Superior temporal gyrus (tissue), 1 donor: ENCODE results near the gene SMC4.
"Not testable (repeated sequence)": the region's sequence is repeated elsewhere in the genome, so short reads cannot be mapped to it uniquely, and the experiment has no call there.

Experiments
- DNase-seq: peaks from one replicate; pipeline ENCODE4 v3.0.0-alpha.2; 2016; ENCODE audit errors: extremely low spot score

The SMC4 gene

GRCh38 chr3:160399125-160400029, at the start of gene SMC4, which contains the start of gene IFT80:
Gene SMC4 (plus strand): TSS chr3:160399650. CDS start chr3:160400827, 1,177 bp downstream.
Gene IFT80 (minus strand): TSS chr3:160399225. CDS start chr3:160384600, 14,625 bp downstream.
- peak; percentile 99 for DNase-seq

- DNase-seq: no peak
Measured at GRCh38 chr3:160355826-160356225, 43.6 kb upstream of the SMC4 start.

GRCh38 chr3:160362896-160363295, 36.6 kb upstream of the SMC4 start:
- not testable (repeated sequence) for DNase-seq

GRCh38 chr3:160365869-160366522, 33.5 kb upstream of the SMC4 start:
- DNase-seq: no peak

GRCh38 chr3:160368804-160369203, 30.6 kb upstream of the SMC4 start:
- no peak for DNase-seq

GRCh38 chr3:160369784-160370183, 29.7 kb upstream of the SMC4 start:
- DNase-seq: no peak

- DNase-seq: no peak
Measured at GRCh38 chr3:160370987-160371857, 28.2 kb upstream of the SMC4 start.

- DNase-seq: no peak
Measured at GRCh38 chr3:160372780-160373179, 26.7 kb upstream of the SMC4 start.

GRCh38 chr3:160373655-160374054, 25.8 kb upstream of the SMC4 start:
- no peak for DNase-seq

GRCh38 chr3:160374472-160374871, 25.0 kb upstream of the SMC4 start:
- no peak for DNase-seq

GRCh38 chr3:160374925-160375324, 24.5 kb upstream of the SMC4 start:
- DNase-seq: no peak

GRCh38 chr3:160376681-160377080, 22.8 kb upstream of the SMC4 start:
- DNase-seq: no peak

GRCh38 chr3:160378331-160379109, 20.9 kb upstream of the SMC4 start:
- DNase-seq: no peak

- DNase-seq: no peak
Measured at GRCh38 chr3:160379628-160380214, 19.7 kb upstream of the SMC4 start.

- DNase-seq: no peak
Measured at GRCh38 chr3:160381470-160381869, 18.0 kb upstream of the SMC4 start.

GRCh38 chr3:160384639-160385318, 14.7 kb upstream of the SMC4 start:
- no peak for DNase-seq

GRCh38 chr3:160390565-160391138, 8.8 kb upstream of the SMC4 start:
- DNase-seq: no peak

- DNase-seq: no peak
Measured at GRCh38 chr3:160392798-160393197, 6.7 kb upstream of the SMC4 start.

GRCh38 chr3:160393346-160394008, 6.0 kb upstream of the SMC4 start:
- DNase-seq: no peak
